ENCODE data around the gene LHFPL3. TPM values are rescaled to one million over a fixed set of nuclear protein-coding genes. Genes with fewer than 3 reads are reported as not detected.

Gene LHFPL3
- total RNA-seq, 1 donor from 2014 or later: not detected

DNA sequence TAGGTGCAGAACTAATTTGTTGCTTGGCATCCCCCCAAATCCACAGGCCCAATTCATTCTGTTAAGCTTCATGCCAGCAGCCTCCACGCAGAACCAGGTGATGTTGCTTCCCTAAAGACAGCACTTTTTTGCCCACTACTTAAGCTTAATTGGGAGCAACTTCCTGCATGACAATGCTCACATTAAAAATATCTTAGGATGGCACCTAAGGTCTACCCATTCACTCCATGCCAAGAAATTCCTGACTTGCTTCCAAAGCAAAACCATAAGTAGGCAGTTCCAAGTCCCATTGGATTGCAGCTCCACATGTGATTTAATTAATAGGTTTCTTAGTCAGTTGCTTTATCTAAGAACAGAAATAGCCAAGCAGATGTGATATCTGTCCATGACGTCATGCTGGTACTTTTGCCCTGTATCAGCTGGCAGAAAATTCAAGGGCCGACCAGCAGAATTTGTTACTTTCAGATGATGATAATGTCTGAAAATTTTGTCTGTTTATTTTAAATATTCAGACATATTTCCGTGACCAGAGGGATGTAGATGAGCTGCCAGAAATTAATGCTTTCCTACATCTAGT lies 325.5 kb downstream of the LHFPL3 start:
- TF ChIP-seq, protein P1, sequence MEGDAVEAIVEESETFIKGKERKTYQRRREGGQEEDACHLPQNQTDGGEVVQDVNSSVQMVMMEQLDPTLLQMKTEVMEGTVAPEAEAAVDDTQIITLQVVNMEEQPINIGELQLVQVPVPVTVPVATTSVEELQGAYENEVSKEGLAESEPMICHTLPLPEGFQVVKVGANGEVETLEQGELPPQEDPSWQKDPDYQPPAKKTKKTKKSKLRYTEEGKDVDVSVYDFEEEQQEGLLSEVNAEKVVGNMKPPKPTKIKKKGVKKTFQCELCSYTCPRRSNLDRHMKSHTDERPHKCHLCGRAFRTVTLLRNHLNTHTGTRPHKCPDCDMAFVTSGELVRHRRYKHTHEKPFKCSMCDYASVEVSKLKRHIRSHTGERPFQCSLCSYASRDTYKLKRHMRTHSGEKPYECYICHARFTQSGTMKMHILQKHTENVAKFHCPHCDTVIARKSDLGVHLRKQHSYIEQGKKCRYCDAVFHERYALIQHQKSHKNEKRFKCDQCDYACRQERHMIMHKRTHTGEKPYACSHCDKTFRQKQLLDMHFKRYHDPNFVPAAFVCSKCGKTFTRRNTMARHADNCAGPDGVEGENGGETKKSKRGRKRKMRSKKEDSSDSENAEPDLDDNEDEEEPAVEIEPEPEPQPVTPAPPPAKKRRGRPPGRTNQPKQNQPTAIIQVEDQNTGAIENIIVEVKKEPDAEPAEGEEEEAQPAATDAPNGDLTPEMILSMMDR (conservative IDR thresholded peaks at IDR 0.05; ENCODE audit: low read depth, low read length): no peak
- H3K4me3 ChIP-seq (ENCODE audit: low read depth, low read length): no peak overlapping the region
- DNase-seq (ENCODE audit: low read depth): no peak

DNA sequence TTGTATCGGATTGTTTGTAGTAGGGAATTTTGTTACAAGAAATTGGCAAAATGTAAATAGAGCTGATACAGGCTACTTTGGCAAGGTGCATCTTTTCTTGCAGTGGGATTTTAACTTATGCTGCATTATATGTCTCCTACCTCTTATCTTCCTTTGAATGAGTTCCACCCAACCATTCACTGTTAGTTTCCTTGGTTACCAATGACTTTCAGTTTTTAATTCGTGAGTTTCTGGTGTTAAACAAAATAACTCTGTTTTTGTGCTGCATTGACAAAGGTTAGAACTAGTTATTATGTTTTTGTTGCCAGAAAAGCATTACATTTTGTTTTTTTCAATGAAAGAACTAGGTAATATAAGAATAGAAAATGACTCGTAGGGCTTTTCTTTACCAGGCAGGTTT lies 327.2 kb downstream of the LHFPL3 start:
- H3K4me3 ChIP-seq (ENCODE audit: low read depth, low read length): no peak overlapping the region
- TF ChIP-seq, protein P1 (conservative IDR thresholded peaks at IDR 0.05; ENCODE audit: low read depth, low read length): no peak
- DNase-seq (ENCODE audit: low read depth): no peak

DNA sequence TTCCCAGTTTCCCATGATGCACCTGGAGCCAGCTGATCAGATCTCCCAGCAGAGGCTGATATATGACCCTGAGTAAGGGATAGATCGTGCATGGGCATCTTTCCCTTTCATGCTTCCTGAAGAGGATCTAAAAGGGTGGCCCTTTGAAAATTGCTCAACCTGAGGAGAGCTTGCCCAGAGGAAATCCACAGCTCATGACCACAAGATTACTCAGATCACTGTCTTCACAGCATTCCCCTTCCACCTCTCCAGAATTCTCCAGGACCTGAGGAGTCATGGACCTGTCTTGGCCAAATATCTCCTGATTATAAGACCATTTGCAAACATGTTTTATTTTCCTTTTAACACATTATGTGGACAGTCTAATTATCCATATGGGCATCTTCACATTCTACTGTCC lies 328.1 kb downstream of the LHFPL3 start:
- H3K4me3 ChIP-seq (ENCODE audit: low read depth, low read length): no peak overlapping the region
- no peak for DNase-seq (ENCODE audit: low read depth)
- TF ChIP-seq, protein P1 (conservative IDR thresholded peaks at IDR 0.05; ENCODE audit: low read depth, low read length): no peak

DNA sequence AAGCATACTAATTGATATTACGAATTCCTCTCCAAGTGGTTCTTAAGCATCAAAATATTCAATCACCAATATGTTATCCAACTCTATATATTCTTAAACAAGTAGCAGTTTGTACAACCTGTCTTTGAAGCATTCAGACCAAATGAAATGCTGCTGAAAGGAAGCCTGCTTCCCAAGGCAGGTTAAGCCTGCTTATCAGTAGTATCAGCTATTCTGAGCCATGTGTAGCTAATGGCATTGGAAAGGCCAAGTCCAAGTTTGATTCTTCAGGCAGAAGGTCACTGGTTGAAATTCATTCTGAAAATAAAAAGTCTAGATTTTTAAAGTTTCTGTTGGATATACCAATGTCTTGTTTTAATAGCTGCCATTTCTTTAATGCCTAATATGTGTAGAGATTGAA lies 328.7 kb downstream of the LHFPL3 start:
- TF ChIP-seq, protein P1 (conservative IDR thresholded peaks at IDR 0.05; ENCODE audit: low read depth, low read length): no peak
- DNase-seq (ENCODE audit: low read depth): no peak
- H3K4me3 ChIP-seq (ENCODE audit: low read depth, low read length): no peak overlapping the region

DNA sequence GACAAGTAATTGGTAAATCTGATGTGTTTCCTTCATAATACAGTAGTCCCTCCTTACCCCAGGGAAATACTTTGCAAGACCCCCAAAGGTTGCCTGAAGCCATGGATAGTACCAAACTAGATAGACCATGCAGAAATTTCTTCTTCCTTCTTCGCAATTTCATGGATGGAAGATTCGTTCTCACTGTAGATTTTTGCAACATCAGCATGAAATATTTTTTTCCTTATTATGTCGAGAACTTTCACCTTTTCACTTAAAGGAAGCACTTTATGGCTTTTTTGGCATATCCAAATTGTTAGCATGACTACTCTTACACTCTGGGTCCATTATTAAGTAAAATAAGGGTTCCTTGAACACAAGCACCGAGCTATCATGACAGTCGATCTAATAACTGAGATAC lies 333.2 kb downstream of the LHFPL3 start:
- TF ChIP-seq, protein P1 (conservative IDR thresholded peaks at IDR 0.05; ENCODE audit: low read depth, low read length): no peak
- no peak for DNase-seq (ENCODE audit: low read depth)
- no peak overlapping the region for H3K4me3 ChIP-seq (ENCODE audit: low read depth, low read length)

DNA sequence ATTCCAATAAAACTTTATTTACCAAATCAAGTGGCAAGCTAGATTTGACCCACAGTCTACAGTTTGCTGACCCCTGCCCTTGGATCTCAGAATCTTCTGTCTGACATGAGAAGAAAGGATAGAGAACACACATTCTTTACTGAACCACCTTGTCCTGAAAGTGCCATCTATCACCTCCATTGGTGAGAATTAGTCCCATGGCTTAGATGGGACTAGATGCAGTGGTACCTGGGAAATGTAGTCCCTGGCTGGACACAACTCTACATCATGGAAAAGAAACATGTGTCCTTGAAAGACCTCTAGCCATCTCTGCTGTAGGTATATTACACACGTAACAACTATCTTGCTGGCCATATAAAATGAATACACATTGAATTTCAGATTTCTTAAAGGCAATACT lies 336.2 kb downstream of the LHFPL3 start:
- no peak overlapping the region for H3K4me3 ChIP-seq (ENCODE audit: low read depth, low read length)
- DNase-seq (ENCODE audit: low read depth): no peak
- TF ChIP-seq, protein P1 (conservative IDR thresholded peaks at IDR 0.05; ENCODE audit: low read depth, low read length): no peak

DNA sequence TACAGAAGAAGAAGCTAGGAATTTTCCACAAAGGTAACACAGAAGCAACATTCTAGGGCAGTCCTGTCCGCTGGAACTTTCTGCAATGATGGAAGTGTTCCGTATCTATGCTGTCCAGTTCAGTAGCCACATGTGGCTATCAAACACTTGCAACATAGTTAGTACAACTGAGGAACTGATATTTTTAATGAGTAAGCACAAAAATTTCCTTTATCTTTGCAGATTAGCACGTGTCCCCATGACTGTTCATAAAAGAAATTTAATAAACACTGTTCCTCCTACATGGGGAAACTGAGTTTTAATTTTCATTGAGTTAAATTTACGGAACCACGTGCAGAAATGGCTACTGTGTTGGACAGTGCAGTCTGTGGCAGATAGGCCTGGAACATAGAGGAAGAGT lies 349.2 kb downstream of the LHFPL3 start:
- TF ChIP-seq, protein P1 (conservative IDR thresholded peaks at IDR 0.05; ENCODE audit: low read depth, low read length): no peak
- no peak overlapping the region for H3K4me3 ChIP-seq (ENCODE audit: low read depth, low read length)
- no peak for DNase-seq (ENCODE audit: low read depth)

Data from epithelial cell of proximal tubule (primary cell).